Small intestine (tissue), 7 donors: ENCODE measurements around the gene SACM1L. TPM values are rescaled to one million over a fixed set of nuclear protein-coding genes. Genes with fewer than 3 reads are reported as not detected.
A peak's percentile ranks its signal among the peaks of the same experiment; 100 is the strongest.

Experiments used
- DNase-seq, 2 donors: peaks; one replicate each; pipeline versions ENCODE4 v3.0.0 to v3.0.0-alpha.2; 2013
- FAIRE-seq: peaks from 2 replicates; lab custom pipeline; 2012; peaks lifted over from hg19 to GRCh38; lab: Jason Lieb, UNC
- H3K27ac ChIP-seq, 3 donors: one replicate each; pipeline ENCODE4 v1.5.1; 2013; ENCODE audit warnings: low read length in 2 of 3, mild to moderate bottlenecking in 2 of 3, control low read depth in 1 of 3, inconsistent platforms in 1 of 3, low read depth in 1 of 3, moderate library complexity in 1 of 3
- H3K27me3 ChIP-seq, 3 donors: one replicate each; pipeline ENCODE4 v1.6.1; 2013; ENCODE audit warnings: low read length in 3 of 3, inconsistent platforms in 1 of 3; ENCODE audit not compliant: control insufficient read depth in 3 of 3, insufficient read depth in 3 of 3
- H3K36me3 ChIP-seq, 3 donors: one replicate each; pipeline ENCODE4 v1.6.1; 2013; ENCODE audit warnings: low read length in 3 of 3, inconsistent platforms in 1 of 3, low read depth in 1 of 3, mild to moderate bottlenecking in 1 of 3, moderate library complexity in 1 of 3; ENCODE audit not compliant: control insufficient read depth in 3 of 3, insufficient read depth in 2 of 3
- H3K4me1 ChIP-seq, 3 donors: one replicate each; pipeline ENCODE4 v1.6.1; 2013; ENCODE audit warnings: low read length in 2 of 3, inconsistent platforms in 1 of 3, low read depth in 1 of 3, mild to moderate bottlenecking in 1 of 3, moderate library complexity in 1 of 3; ENCODE audit not compliant: control insufficient read depth in 3 of 3, insufficient read depth in 2 of 3
- H3K4me3 ChIP-seq, 3 donors: one replicate each; pipeline ENCODE4 v1.5.1; 2013; ENCODE audit warnings: low read length in 3 of 3, control low read depth in 1 of 3, inconsistent platforms in 1 of 3, low read depth in 1 of 3, mild to moderate bottlenecking in 1 of 3, moderate library complexity in 1 of 3
- H3K9me3 ChIP-seq, 2 donors: one replicate each; pipeline ENCODE4 v1.6.1; 2013; ENCODE audit warnings: low read depth in 1 of 2, low read length in 1 of 2; ENCODE audit not compliant: control insufficient read depth in 2 of 2, insufficient read depth in 1 of 2
- WGBS, 3 donors: extraction: QIAGEN DNeasy Blood & Tissue Kit; methylation state at CpG; one replicate each; pipeline ENCODE4 v1.1.7; 2013; 5-methylcytosine and 5-hydroxymethylcytosine counted together
- polyA plus RNA-seq, 4 donors: library from polyadenylated mRNA; stranded (reverse) in 3 of 4; unstranded in 1 of 4; fragments of 200-250 nt in 3 of 4; fragments of 120-200 nt in 1 of 4; gene quantifications; one replicate each; pipeline versions ENCODE4 v1.2.1 to v1.2.3, GENCODE V29; 2013
- donor health status: healthy with polysubstance abuse.
- donor health status: control.
- donor health status: control.
- donor health status: Bipolar disorder and iron deficiency.
- donor health status: healthy.

Gene SACM1L
- polyA plus RNA-seq, 4 donors = 18.4 to 83.3 (median 30.7) TPM

DNA sequence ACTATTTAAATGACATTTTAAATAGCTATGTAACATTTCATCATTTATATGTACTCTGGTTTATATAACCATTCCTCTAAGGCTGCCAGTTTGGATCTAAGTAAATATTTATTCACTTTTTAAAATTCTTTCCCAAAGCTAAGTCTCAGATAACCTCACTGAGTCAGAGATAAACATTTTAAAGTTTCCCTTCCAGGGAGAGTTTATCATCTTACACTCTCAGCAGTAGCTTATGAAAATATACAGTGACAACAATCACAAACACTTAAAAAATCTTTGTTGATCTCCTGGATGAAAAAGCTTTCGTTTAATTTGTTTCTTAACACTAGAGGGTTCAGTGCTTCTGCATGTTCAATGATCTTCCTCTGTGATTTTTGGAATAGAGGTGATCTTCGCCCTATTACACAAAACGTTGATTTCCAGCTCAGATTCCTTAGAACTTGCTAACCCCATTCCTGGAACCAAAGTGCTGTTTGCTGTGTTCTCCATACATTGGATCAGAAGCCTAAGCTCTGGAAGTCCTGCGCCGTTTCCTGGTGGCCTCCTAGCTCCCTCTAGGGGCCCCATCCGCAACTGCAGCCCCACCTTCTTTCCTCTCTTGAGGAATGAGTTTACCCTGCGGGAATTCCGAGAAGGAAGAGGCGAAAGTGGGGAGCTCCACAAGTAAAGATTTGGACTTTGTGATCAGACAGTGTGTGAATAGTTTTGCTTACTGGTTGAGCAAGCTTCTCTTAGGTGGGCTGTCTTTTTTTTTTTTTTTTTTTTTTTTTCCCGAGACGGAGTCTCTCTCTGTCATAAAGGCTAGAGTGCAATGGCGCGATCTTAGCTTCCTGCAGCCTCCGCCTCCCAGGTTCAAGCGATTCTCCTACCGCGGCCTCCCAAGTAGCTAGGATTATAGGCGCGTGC is 29.3 kb upstream of the SACM1L start:
- DNase-seq = peak; percentile 79 to 86
- no peaks in the 10 kb centered on the region for H3K9me3 ChIP-seq
- H3K27me3 ChIP-seq = no peaks in the 10 kb centered on the region
- 60 to 62% (median 61%) methylated on average over 19 of the region's 19 CpGs for WGBS, 3 donors
- H3K4me3 ChIP-seq = no peak overlapping the region
- peak overlapping the region in 1 of 3 donors; percentile 4 for H3K27ac ChIP-seq
- peaks cover 0 to 5% (median 3%) of the 10 kb centered on the region in 3 donors for H3K4me1 ChIP-seq
- FAIRE-seq = no peak
- peaks cover 0 to 4% (median 0%) of the 10 kb centered on the region in 3 donors for H3K36me3 ChIP-seq

GRCh38 chr3:45660567-45660901 is 28.7 kb upstream of the SACM1L start:
- Histone ChIP-seq H3K9me3 (no peaks in the 10 kb centered on the region), H3K36me3 (peaks cover 0 to 7% (median 0%) of the 10 kb centered on the region in 3 donors), H3K27ac (no peak overlapping the region), H3K4me1 (peaks cover 2 to 7% (median 6%) of the 10 kb centered on the region in 3 donors), H3K4me3 (no peak overlapping the region), H3K27me3 (no peaks in the 10 kb centered on the region)
- FAIRE-seq (no peak), DNase-seq (no peak)
- 93 to 94% (median 93%) methylated on average over 11 of the region's 11 CpGs for WGBS, 3 donors

DNA sequence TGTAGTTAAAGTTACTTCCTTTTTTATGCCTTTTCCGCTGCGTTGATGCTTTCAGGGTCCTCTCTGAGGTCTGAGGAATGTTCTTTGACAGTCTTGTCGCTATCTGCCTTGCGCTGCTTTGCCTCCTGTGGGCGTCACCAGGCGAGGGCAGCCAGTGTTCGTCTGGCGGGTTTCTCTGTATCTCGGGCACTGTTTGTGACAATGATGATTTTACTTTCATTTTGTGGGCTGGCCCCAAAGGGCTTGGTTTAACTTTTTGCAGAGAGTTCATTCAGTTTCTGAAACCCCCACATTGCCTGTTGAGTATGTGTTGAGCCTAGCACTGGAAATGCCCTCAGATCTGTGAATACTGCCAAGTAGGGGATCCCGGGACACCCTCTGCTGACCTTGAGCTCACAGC is 24.6 kb upstream of the SACM1L start:
- no peaks in the 10 kb centered on the region for H3K9me3 ChIP-seq
- H3K4me1 ChIP-seq = peaks cover 2 to 7% (median 6%) of the 10 kb centered on the region in 3 donors
- FAIRE-seq = no peak
- peak overlapping the region in 2 of 3 donors; percentile 20 to 41 for H3K4me3 ChIP-seq
- H3K27ac ChIP-seq = peak overlapping the region; percentile 15 to 46 (median 29)
- no peaks in the 10 kb centered on the region for H3K27me3 ChIP-seq
- DNase-seq = peak; percentile 51 to 71
- WGBS, 3 donors = 8 to 26% (median 16%) methylated on average over 10 of the region's 10 CpGs
- peaks cover 0 to 27% (median 2%) of the 10 kb centered on the region in 3 donors for H3K36me3 ChIP-seq

- FAIRE-seq (no peak), DNase-seq (peak; percentile 87 to 89)
- no peaks in the 10 kb centered on the region for H3K27me3 ChIP-seq
- peaks cover 0 to 30% (median 2%) of the 10 kb centered on the region in 3 donors for H3K36me3 ChIP-seq
- peaks cover 2 to 7% (median 6%) of the 10 kb centered on the region in 3 donors for H3K4me1 ChIP-seq
- no peaks in the 10 kb centered on the region for H3K9me3 ChIP-seq
- peak overlapping the region in 2 of 3 donors; percentile 29 to 46 for H3K27ac ChIP-seq
- WGBS, 3 donors = 24 to 49% (median 35%) methylated on average over 9 of the region's 9 CpGs
- peak overlapping the region in 1 of 3 donors; percentile 20 for H3K4me3 ChIP-seq
Observed at GRCh38 chr3:45665101-45665572, 24.1 kb upstream of the SACM1L start.

- Histone ChIP-seq H3K4me3 (no peak overlapping the region), H3K27me3 (no peaks in the 10 kb centered on the region), H3K4me1 (peaks cover 2 to 7% (median 6%) of the 10 kb centered on the region in 3 donors), H3K27ac (no peak overlapping the region), H3K9me3 (no peaks in the 10 kb centered on the region), H3K36me3 (peaks cover 2 to 39% (median 4%) of the 10 kb centered on the region in 3 donors)
- 59 to 79% (median 68%) methylated on average over 8 of the region's 8 CpGs for whole genome bisulfite sequencing, 3 donors
- no peak for FAIRE-seq
- DNase-seq = no peak
Observed at GRCh38 chr3:45666757-45667431, 22.3 kb upstream of the SACM1L start.

- no peak for FAIRE-seq
- Histone ChIP-seq H3K9me3 (no peaks in the 10 kb centered on the region), H3K4me3 (no peak overlapping the region), H3K27me3 (no peaks in the 10 kb centered on the region), H3K4me1 (peaks cover 2 to 7% (median 6%) of the 10 kb centered on the region in 3 donors), H3K27ac (no peak overlapping the region), H3K36me3 (peaks cover 2 to 45% (median 4%) of the 10 kb centered on the region in 3 donors)
- WGBS, 3 donors = 87 to 97% (median 93%) methylated on average over 1 of the region's 1 CpG
- DNase-seq = no peak
Observed at GRCh38 chr3:45667569-45667934, 21.6 kb upstream of the SACM1L start.

GRCh38 chr3:45670436-45670835 is 18.8 kb upstream of the SACM1L start:
- H3K4me1 ChIP-seq = no peaks in the 10 kb centered on the region
- no peak overlapping the region for H3K27ac ChIP-seq
- DNase-seq (no peak), FAIRE-seq (no peak)
- H3K36me3 ChIP-seq = peaks cover 2 to 66% (median 6%) of the 10 kb centered on the region in 3 donors
- no peaks in the 10 kb centered on the region for H3K27me3 ChIP-seq
- H3K4me3 ChIP-seq = no peak overlapping the region
- H3K9me3 ChIP-seq = no peaks in the 10 kb centered on the region

DNA sequence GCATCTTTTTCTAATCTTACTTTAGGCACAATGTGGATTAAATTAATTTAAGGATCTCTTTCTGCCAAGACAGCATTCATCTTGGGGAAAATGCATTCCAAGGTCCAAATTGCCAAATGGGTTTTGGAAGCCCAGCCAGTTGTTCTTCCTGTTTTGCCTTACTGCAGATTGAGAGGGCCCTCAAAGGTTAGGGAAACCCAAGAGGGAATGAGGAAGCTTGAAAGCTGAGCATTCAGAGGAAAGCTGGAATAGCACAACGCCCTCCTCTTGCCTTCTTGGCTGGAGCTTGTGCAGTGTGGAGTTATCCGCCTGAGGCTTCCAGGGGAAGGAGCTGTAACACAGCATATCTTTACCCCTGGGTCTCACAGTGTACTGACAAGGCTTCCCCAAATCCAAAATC is 18.2 kb upstream of the SACM1L start:
- no peak overlapping the region for H3K4me3 ChIP-seq
- H3K36me3 ChIP-seq = peaks cover 2 to 66% (median 6%) of the 10 kb centered on the region in 3 donors
- no peak overlapping the region for H3K27ac ChIP-seq
- no peaks in the 10 kb centered on the region for H3K9me3 ChIP-seq
- no peak for DNase-seq
- H3K27me3 ChIP-seq = no peaks in the 10 kb centered on the region
- no peak for FAIRE-seq
- H3K4me1 ChIP-seq = peaks cover 0 to 2% (median 0%) of the 10 kb centered on the region in 3 donors
- 60 to 86% (median 83%) methylated on average over 2 of the region's 2 CpGs for WGBS, 3 donors
